Measurements from ENCODE around the gene SCUBE2.

- TF ChIP-seq, protein P1, sequence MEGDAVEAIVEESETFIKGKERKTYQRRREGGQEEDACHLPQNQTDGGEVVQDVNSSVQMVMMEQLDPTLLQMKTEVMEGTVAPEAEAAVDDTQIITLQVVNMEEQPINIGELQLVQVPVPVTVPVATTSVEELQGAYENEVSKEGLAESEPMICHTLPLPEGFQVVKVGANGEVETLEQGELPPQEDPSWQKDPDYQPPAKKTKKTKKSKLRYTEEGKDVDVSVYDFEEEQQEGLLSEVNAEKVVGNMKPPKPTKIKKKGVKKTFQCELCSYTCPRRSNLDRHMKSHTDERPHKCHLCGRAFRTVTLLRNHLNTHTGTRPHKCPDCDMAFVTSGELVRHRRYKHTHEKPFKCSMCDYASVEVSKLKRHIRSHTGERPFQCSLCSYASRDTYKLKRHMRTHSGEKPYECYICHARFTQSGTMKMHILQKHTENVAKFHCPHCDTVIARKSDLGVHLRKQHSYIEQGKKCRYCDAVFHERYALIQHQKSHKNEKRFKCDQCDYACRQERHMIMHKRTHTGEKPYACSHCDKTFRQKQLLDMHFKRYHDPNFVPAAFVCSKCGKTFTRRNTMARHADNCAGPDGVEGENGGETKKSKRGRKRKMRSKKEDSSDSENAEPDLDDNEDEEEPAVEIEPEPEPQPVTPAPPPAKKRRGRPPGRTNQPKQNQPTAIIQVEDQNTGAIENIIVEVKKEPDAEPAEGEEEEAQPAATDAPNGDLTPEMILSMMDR (IDR thresholded peaks at IDR 0.05): no peak
- TF ChIP-seq POLR2AphosphoS5 (IDR thresholded peaks at IDR 0.05): no peak
- TF ChIP-seq POLR2A (IDR thresholded peaks at IDR 0.05): no peak
- TF ChIP-seq EP300 (IDR thresholded peaks at IDR 0.05; ENCODE audit: low read depth): no peak
Measured at GRCh38 chr11:9141186-9141585, 49.8 kb upstream of the SCUBE2 start.

Measured in transverse colon (tissue), 4 donors.